ENCODE results near the gene CCDC187.
A peak's percentile ranks its signal among the peaks of the same experiment; 100 is the strongest.

The CCDC187 gene

GRCh38 chr9:136297766-136298735 is 5.8 kb downstream of the CCDC187 start:
- DNase-seq (ENCODE audit: low spot score), result no peak
- no peak for FAIRE-seq

GRCh38 chr9:136297016-136297691 is 6.7 kb downstream of the CCDC187 start:
- FAIRE-seq, result no peak
- no peak for DNase-seq (ENCODE audit: low spot score)

DNA sequence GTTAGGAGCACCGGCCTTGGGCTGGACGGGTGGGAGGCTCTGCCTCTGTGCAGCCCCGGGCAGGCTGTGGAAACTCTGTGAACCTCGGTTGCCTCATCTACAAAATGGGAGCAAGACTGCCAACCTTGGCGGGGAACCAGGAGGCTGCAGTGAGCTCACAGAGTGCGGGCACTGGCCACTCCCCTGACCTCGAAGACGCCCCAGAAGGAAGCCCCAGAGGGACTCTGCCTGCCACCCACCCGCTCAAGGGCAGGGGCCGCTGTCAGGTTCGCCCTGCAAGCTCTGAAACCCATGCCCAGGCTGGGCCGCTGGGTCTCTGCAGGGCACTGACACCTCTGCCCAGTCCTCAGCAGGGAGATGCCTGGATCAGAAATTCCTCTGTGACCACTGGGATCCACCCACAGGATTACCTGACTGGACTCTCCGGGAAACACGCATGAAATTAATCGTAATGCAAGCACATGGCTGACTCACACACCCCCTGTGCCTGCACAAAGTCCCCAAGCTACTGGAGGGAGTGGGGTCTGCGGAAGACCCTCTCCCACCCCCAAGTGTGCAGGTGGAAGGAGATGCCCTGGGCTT is 7.4 kb downstream of the CCDC187 start:
- DNase-seq (ENCODE audit: low spot score) (peak; percentile 11), FAIRE-seq (no peak)

DNA sequence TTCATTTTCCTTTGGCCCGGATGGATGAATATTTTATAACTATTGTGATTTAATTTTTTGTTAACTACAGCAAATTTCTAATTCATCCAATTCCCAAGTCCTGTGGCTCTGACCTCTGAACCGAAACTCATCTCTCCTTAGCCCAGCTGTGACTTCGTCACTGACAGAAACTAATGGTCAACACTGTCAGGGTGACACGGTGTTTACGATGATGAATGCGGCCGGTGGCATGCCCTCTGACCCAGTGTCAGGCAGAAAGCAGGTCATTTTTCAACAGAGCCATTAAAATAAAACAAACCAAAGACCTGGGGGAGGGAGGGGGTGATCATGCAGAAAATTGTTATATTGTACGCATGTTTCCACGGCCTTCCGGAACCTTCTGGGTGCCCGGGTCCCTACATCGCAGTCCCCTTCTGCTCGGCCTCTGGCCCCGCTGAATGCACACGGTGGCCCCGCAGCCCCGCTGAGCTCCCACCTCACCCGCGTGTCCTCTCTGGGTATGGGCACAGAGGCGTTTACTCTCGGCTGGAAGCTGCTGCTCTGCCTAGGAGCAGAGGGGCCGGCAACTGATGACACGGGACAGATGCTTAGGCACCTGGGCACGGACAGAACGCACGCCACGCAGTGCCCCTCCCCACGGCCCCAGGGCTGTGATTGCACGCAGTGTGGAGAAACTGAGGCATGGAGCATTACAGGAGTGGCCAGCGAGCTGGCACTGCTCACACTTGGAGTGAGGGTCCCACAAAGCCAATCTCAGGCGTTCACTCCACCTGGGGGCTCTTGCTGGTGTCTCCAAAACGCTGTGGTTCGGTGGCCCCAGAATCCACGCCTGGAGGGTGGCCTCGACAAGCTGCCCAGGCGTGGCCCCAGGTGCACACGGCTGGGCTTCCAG is 8.1 kb downstream of the CCDC187 start:
- FAIRE-seq (no peak), DNase-seq (ENCODE audit: low spot score) (no peak)

GRCh38 chr9:136295055-136295454 is 8.8 kb downstream of the CCDC187 start:
- DNase-seq (ENCODE audit: low spot score) (no peak), FAIRE-seq (no peak)

GRCh38 chr9:136294437-136294836 is 9.5 kb downstream of the CCDC187 start:
- DNase-seq (ENCODE audit: low spot score) (no peak), FAIRE-seq (no peak)

- no peak for FAIRE-seq
- DNase-seq (ENCODE audit: low spot score), result no peak
Observed at GRCh38 chr9:136293476-136294077, 10.3 kb downstream of the CCDC187 start.

DNA sequence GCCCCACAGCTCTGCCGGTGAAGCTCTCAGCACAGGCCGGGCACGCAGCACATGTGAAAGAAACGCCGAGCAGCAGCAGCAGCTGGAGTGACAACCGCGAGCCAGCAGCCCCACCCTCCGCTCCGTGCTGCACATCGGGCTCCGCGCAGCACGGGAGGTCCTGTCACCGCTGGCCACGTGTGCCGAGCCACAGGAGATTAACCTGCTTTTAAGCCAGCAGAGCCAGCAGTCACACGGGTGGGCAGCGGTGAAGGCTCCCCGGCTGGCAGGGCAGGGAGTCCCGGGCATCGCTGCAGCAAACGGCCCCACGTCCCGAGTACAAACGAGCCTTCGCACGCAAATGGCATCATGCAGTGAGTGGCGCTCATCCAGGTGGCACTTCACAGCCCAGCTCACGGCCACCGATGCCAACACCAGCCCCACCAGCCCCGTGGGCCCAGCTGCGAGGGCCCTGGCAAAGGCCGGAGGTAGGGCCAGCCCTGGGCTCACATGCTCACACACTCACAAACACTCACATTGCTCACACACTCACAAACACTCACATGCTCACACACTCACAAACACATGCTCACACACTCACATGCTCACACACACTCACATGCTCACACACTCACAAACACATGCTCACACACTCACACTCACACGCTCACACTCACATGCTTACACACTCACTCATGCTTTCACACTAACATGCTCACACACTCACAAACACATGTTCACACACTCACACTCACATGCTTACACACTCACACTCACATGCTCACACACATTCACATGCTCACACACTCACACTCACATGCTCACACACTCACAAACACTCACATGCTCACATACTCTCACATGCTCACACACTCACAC is 11.1 kb downstream of the CCDC187 start:
- DNase-seq (ENCODE audit: low spot score), result no peak
- FAIRE-seq, result no peak

GRCh38 chr9:136292026-136292538 is 11.8 kb downstream of the CCDC187 start:
- FAIRE-seq (no peak), DNase-seq (ENCODE audit: low spot score) (no peak)

GRCh38 chr9:136291306-136292025 is 12.4 kb downstream of the CCDC187 start:
- no peak for DNase-seq (ENCODE audit: low spot score)
- FAIRE-seq, result no peak

GRCh38 chr9:136290508-136291000 is 13.3 kb downstream of the CCDC187 start:
- no peak for FAIRE-seq
- DNase-seq (ENCODE audit: low spot score), result no peak

DNA sequence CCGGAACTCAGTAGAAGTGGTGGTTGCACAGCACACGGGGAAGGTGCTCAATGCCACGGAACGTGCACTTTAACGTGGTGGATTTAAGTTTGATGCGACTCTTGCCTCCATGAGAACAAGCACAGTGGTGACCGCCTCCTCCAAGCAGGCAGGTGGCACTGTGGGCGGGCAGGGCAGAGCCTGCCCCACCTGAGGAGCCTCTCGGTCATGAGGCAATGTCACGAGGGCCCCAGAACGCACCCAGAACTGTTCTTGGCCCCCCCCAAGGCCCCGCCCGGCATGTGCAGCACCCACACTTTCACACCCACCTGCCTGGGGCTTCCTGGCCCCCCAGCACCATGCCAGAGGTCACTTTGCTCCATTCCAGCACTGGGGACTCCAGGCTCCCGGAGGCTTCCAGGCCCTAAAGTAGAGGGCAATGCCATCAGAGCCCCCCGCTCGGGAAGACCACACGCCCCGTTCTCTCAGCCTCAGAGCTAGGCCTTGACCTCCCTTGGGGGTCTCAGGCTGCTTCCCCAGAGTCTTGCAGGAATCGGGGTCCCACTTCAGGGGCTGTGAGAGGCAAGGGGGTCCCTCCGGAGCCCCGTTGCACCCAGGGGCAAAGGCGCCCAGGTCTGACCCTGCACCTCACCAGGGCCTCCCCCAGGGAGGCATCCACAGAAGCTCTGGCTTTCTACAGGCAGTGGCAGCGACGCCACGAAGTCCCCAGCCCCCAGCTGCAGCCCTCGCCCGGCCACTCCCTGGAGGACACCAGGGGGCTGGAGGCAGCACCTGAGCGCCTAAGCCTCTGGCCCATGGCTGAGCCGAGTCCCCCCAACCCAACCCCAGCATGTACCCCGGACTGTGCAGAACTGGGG is 14.0 kb downstream of the CCDC187 start:
- no peak for DNase-seq (ENCODE audit: low spot score)
- no peak for FAIRE-seq

DNA sequence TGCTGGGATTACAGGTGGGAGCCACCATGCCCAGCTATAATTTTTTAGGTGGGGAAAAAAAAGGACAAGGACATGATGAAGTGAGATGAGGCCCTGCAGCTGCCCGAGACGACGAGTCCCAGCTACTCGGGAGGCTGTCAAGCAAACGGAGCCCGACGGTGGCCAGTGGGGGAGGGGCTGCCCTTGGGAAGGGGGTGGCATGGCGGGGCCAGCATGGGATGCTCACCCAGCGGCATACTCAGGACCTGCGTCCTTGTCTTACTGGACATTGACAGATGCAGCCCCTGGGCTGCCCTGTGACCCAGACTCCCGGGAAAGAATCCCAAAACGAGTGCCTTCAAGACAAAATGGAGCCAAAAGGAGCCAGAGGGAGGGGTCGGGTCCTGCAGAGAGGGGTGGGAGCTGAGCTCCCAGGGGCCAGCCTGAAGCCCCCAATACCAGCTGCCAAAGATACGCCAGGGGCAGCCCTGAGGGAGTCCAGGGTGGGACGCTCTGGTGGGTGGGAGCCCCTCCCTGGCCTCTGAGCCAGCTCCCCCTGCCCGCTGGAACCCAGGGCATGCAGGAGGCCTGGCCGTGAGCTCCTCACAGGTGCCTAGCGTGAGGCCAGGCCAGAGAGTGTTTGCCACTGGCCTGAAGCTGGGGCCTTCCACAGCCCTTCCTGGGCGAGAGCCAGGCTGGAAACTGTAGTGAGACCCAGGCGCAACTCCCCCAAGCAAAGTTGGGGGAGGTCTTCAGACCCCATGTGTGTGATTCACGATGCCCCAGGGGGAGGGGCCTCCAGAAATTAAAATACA is 15.7 kb downstream of the CCDC187 start:
- FAIRE-seq (no peak), DNase-seq (ENCODE audit: low spot score) (no peak)

GRCh38 chr9:136286987-136287379 is 16.9 kb downstream of the CCDC187 start:
- DNase-seq (ENCODE audit: low spot score) (no peak), FAIRE-seq (no peak)

GRCh38 chr9:136286359-136286986 is 17.4 kb downstream of the CCDC187 start:
- DNase-seq (ENCODE audit: low spot score) (no peak), FAIRE-seq (no peak)

DNA sequence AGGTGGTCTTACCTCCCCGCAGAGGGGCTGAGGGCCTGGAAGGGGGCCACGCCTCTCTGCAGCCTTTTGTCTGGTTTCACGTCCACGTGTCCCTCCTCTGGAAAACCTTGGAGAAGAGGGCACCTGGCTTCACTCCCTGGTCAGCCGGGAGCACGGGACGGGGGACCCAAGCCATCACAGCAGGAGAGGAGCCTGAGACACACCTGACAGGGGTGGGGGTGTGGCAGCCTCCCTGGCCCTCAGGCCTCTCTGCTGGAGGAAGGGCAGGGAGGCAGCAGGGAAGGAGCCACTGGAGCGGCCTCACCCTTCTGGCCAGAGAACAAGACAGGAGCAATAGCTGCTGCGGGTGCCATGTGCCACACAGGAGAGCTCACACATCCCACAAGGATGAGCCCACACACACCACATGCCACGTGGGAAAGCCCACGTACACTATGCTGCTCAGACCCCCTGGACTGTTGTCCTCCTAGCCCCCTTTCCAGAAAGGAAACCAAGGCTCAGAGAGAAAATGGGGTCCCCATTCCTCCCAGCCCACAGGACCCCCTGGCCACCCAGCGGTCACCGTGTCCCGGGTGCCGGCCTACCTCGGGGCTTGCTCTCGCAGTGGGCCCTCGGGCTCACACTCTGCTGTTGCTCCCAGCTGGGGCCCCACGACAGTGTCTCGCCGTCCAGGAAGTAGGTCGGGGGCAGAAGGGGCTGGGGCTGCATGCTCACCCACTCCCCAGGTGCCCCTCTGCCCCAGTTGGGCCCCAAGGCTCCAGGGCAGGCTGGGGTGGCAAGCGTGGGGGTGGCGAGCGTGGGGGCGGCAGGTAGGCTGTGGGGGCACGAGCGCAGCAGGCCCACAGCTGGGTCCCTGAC is 18.2 kb downstream of the CCDC187 start:
- no peak for FAIRE-seq
- DNase-seq (ENCODE audit: low spot score), result no peak

All from RCC 7860 (cell line).